H9 (cell line): Measurements from ENCODE around the gene ELMO2. TPM values are rescaled to one million over a fixed set of nuclear protein-coding genes. Genes with fewer than 3 reads are reported as not detected.

Experiments
- DNase-seq: peaks from one replicate; pipeline ENCODE4 v3.0.0-alpha.2; 2017
- H2AFZ ChIP-seq: one replicate; pipeline ENCODE4 v1.6.1; 2013; ENCODE audit warnings: mild to moderate bottlenecking, low read length, control low read depth, moderate library complexity
- H2AK5ac ChIP-seq: 2 replicates; pipeline ENCODE4 v1.6.1; 2013; ENCODE audit warnings: low read length, control low read depth, mixed read lengths; ENCODE audit not compliant: insufficient read length
- H2BK120ac ChIP-seq: one replicate; pipeline ENCODE4 v1.6.1; 2013; ENCODE audit warnings: low read depth, mild to moderate bottlenecking, low read length, control low read depth, inconsistent platforms; ENCODE audit not compliant: poor library complexity, severe bottlenecking
- H2BK12ac ChIP-seq: 2 replicates; pipeline ENCODE4 v1.6.1; 2013; ENCODE audit warnings: low read length, control low read depth, mixed read lengths, low read depth; ENCODE audit not compliant: insufficient read length
- H2BK15ac ChIP-seq: 2 replicates; pipeline ENCODE4 v1.6.1; 2013; ENCODE audit warnings: low read depth, low read length, control low read depth
- H2BK20ac ChIP-seq: one replicate; pipeline ENCODE4 v1.6.1; 2013; ENCODE audit warnings: low read depth, mild to moderate bottlenecking, low read length, control low read depth, inconsistent platforms; ENCODE audit not compliant: poor library complexity, severe bottlenecking
- H2BK5ac ChIP-seq: 2 replicates; pipeline ENCODE4 v1.6.1; 2013; ENCODE audit warnings: low read length, control low read depth, mixed read lengths; ENCODE audit not compliant: insufficient read length
- H3K14ac ChIP-seq: 2 replicates; pipeline ENCODE4 v1.6.1; 2013; ENCODE audit warnings: low read length, control low read depth; ENCODE audit not compliant: insufficient read depth
- H3K18ac ChIP-seq: 2 replicates; pipeline ENCODE4 v1.6.1; 2013; ENCODE audit warnings: low read depth, mild to moderate bottlenecking, mixed read lengths, low read length, control low read depth; ENCODE audit not compliant: insufficient read length
- H3K23ac ChIP-seq: 2 replicates; pipeline ENCODE4 v1.6.1; 2013; ENCODE audit warnings: low read length, control low read depth, mixed read lengths, low read depth; ENCODE audit not compliant: insufficient read length
- H3K23me2 ChIP-seq: 2 replicates; pipeline ENCODE4 v1.6.1; 2013; ENCODE audit warnings: low read depth, mild to moderate bottlenecking, mixed read lengths, low read length, control low read depth; ENCODE audit not compliant: insufficient read length, poor library complexity, severe bottlenecking
- H3K27ac ChIP-seq: 2 replicates; pipeline ENCODE4 v1.5.1; 2013; ENCODE audit warnings: low read length, control low read depth, mixed read lengths, low read depth; ENCODE audit not compliant: insufficient read length
- H3K27me3 ChIP-seq: 2 replicates; pipeline ENCODE4 v1.6.1; 2013; ENCODE audit warnings: low read length, control low read depth, inconsistent platforms; ENCODE audit not compliant: insufficient read depth
- H3K4ac ChIP-seq: 2 replicates; pipeline ENCODE4 v1.6.1; 2013; ENCODE audit warnings: low read depth, mild to moderate bottlenecking, control low read depth, inconsistent platforms, low read length, moderate library complexity
- H3K4me1 ChIP-seq: 2 replicates; pipeline ENCODE4 v1.6.1; 2013; ENCODE audit warnings: low read length, control low read depth, inconsistent platforms; ENCODE audit not compliant: insufficient read depth
- H3K4me2 ChIP-seq: 2 replicates; pipeline ENCODE4 v1.6.1; 2013; ENCODE audit warnings: low read length, control low read depth, mixed read lengths; ENCODE audit not compliant: insufficient read length, insufficient read depth
- H3K56ac ChIP-seq: 2 replicates; pipeline ENCODE4 v1.6.1; 2013; ENCODE audit warnings: low read depth, mild to moderate bottlenecking, mixed read lengths, low read length, control low read depth; ENCODE audit not compliant: insufficient read length
- H3K79me1 ChIP-seq: 2 replicates; pipeline ENCODE4 v1.6.1; 2013; ENCODE audit warnings: low read depth, mild to moderate bottlenecking, moderate library complexity, low read length, control low read depth, inconsistent platforms; ENCODE audit not compliant: insufficient read depth, poor library complexity, severe bottlenecking
- H3K79me2 ChIP-seq: 2 replicates; pipeline ENCODE4 v1.6.1; 2013; ENCODE audit warnings: low read length, control low read depth, inconsistent platforms; ENCODE audit not compliant: insufficient read depth
- H3K9ac ChIP-seq: 2 replicates; pipeline ENCODE4 v1.6.1; 2013; ENCODE audit warnings: low read length, control low read depth, mixed read lengths; ENCODE audit not compliant: insufficient read length; ENCODE audit errors: extremely low read depth
- H3K9me3 ChIP-seq: one replicate; pipeline ENCODE4 v1.6.1; 2013; ENCODE audit warnings: low read depth, low read length, inconsistent platforms; ENCODE audit not compliant: control insufficient read depth
- H3T11ph ChIP-seq: one replicate; pipeline ENCODE4 v1.6.1; 2013; ENCODE audit warnings: mild to moderate bottlenecking, low read length, control low read depth, inconsistent platforms
- H4K20me1 ChIP-seq: one replicate; pipeline ENCODE4 v1.6.1; 2013; ENCODE audit not compliant: control insufficient read depth, insufficient read length, insufficient read depth
- H4K5ac ChIP-seq: 2 replicates; pipeline ENCODE4 v1.6.1; 2013; ENCODE audit warnings: low read depth, mild to moderate bottlenecking, mixed read lengths, low read length, control low read depth; ENCODE audit not compliant: insufficient read length
- H4K8ac ChIP-seq: replicated peaks from 2 replicates; pipeline ENCODE4 v1.6.1; 2013; ENCODE audit warnings: low read length, control low read depth, mixed read lengths, low read depth; ENCODE audit not compliant: insufficient read length
- H4K91ac ChIP-seq: 2 replicates; pipeline ENCODE4 v1.6.1; 2013; ENCODE audit warnings: low read depth, mild to moderate bottlenecking, moderate library complexity, mixed read lengths, low read length, control low read depth; ENCODE audit not compliant: insufficient read length
- H3K27ac Mint-ChIP-seq, 3 experiments: 2 replicates in 2 of 3; 3 replicates in 1 of 3; pipeline ENCODE4 v1.8.0; 2020 to 2021; ENCODE audit warnings: mixed read lengths in 3 of 3, mild to moderate bottlenecking in 1 of 3, moderate library complexity in 1 of 3
- H3K27me3 Mint-ChIP-seq: 2 replicates; pipeline ENCODE4 v1.8.0; 2021; ENCODE audit warnings: low read depth, mild to moderate bottlenecking, moderate library complexity, mixed read lengths
- H3K36me3 Mint-ChIP-seq, 3 experiments: 2 replicates in 2 of 3; 3 replicates in 1 of 3; pipeline ENCODE4 v1.8.0; 2020 to 2021; ENCODE audit warnings: low read depth in 3 of 3, mixed read lengths in 3 of 3; ENCODE audit not compliant: insufficient read depth in 1 of 3
- H3K4me1 Mint-ChIP-seq, 2 experiments: 2 replicates each; pipeline ENCODE4 v1.8.0; 2020; ENCODE audit warnings: mixed read lengths in 2 of 2
- H3K4me3 Mint-ChIP-seq, 2 experiments: 2 replicates in 1 of 2; 3 replicates in 1 of 2; pipeline ENCODE4 v1.8.0; 2020 to 2021; ENCODE audit warnings: mild to moderate bottlenecking in 2 of 2, mixed read lengths in 2 of 2, moderate library complexity in 1 of 2
- H3K9me3 Mint-ChIP-seq, 2 experiments: 2 replicates in 1 of 2; 3 replicates in 1 of 2; pipeline ENCODE4 v1.8.0; 2020; ENCODE audit warnings: mild to moderate bottlenecking in 2 of 2, mixed read lengths in 2 of 2, moderate library complexity in 1 of 2
- CTCF ChIP-seq: fragments of 200-600 bp; sonication (generic); conservative IDR thresholded peaks from 3 replicates; pipeline ENCODE4 v1.8.0; 2021; ENCODE audit warnings: antibody characterized with exemption, mild to moderate bottlenecking
- WGBS: extraction: QIAGEN DNeasy Blood & Tissue Kit; methylation state at CpG from one replicate; pipeline ENCODE4 v1.1.7; 2013; ENCODE audit warnings: missing lambda C conversion rate, low lambda C conversion rate, mixed read lengths; ENCODE audit not compliant: insufficient read length; ENCODE audit errors: extremely low coverage; 5-methylcytosine and 5-hydroxymethylcytosine counted together
- total RNA-seq: library from RNA; stranded (reverse); gene quantifications from 2 replicates; pipeline ENCODE4 v1.2.1, GENCODE V29; 2021

The ELMO2 gene
- total RNA-seq, 1 experiment from 2014 or later, result 32.5 TPM

DNA sequence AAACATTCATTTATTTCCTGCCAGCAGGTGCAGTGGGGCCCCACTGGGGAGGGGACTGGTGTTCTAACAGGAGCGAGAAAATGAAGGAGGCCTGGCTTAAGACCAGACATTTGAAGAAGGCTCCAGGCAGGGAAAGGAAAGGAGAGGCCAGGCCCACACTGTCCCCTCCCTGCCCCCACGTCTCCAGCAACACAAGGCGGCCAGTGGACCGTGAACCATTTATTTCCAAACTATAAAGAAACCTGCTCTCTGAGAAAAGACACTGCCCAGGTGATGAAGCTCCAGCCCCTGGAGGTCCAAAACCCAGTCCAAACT, 56.7 kb downstream of the ELMO2 start:
- peaks cover 8 to 39% (median 35%) of the 10 kb centered on the region in 3 experiments for H3K36me3 Mint-ChIP-seq
- Histone ChIP-seq H3K4me2 (no peak overlapping the region), H4K8ac (no peak overlapping the region), H4K20me1 (no peaks in the 10 kb centered on the region), H2BK15ac (no peak overlapping the region), H3K79me1 (no peaks in the 10 kb centered on the region), H3K79me2 (no peaks in the 10 kb centered on the region), H2BK20ac (no peak overlapping the region), H2BK120ac (no peak overlapping the region), H3K18ac (no peak overlapping the region), H3K23ac (no peak overlapping the region), H3K9ac (no peak overlapping the region), H3K14ac (no peak overlapping the region), H2BK5ac (no peak overlapping the region), H3K27ac (no peak overlapping the region), H2AK5ac (no peak overlapping the region), H2AFZ (no peak overlapping the region), H4K5ac (no peak overlapping the region), H3K23me2 (no peaks in the 10 kb centered on the region), H3T11ph (no peak overlapping the region), H3K9me3 (no peaks in the 10 kb centered on the region), H4K91ac (no peak overlapping the region), H2BK12ac (no peak overlapping the region), H3K4ac (no peak overlapping the region), H3K27me3 (no peaks in the 10 kb centered on the region; the same call in 1 of the 2 replicates), H3K56ac (no peak overlapping the region), H3K4me1 (no peaks in the 10 kb centered on the region; the same call in 1 of the 2 replicates)
- no peak for DNase-seq
- no CpG with 5 or more reads among the region's 4 CpGs for WGBS
- no peak overlapping the region for H3K4me3 Mint-ChIP-seq
- H3K27me3 Mint-ChIP-seq, result peaks cover 16% of the 10 kb centered on the region
- H3K4me1 Mint-ChIP-seq, result peaks cover 30 to 41% of the 10 kb centered on the region in 2 experiments
- H3K27ac Mint-ChIP-seq, result no peak overlapping the region
- no peaks in the 10 kb centered on the region for H3K9me3 Mint-ChIP-seq
- TF ChIP-seq CTCF, result no peak
